Erythroblast (primary cell): ENCODE measurements around the gene ATXN1L.

ENCODE experiments used
- GATA1 ChIP-seq: IDR thresholded peaks from 2 replicates; pipeline ENCODE4 v1.6.1; 2011; ENCODE audit warnings: low read depth, mild to moderate bottlenecking, control low read depth, low read length, moderate library complexity
- POLR2A ChIP-seq: IDR thresholded peaks from 2 replicates; pipeline ENCODE4 v1.6.1; 2011; ENCODE audit warnings: mild to moderate bottlenecking, low read length

GRCh38 chr16:71846431-71846830 lies 655 bp downstream of the ATXN1L start:
- TF ChIP-seq POLR2A (no peak), GATA1 (no peak)
